ENCODE data around the gene CTNNB1.
A peak's percentile ranks its signal among the peaks of the same experiment; 100 is the strongest.

The CTNNB1 gene

GRCh38 chr3:41192885-41193284 is 6.4 kb upstream of the CTNNB1 start:
- no peak for DNase-seq (ENCODE audit: low spot score)

- no peak for DNase-seq (ENCODE audit: low spot score)
These were observed 5.3 kb upstream of the CTNNB1 start for GRCh38 chr3:41193794-41194539.

GRCh38 chr3:41194701-41195100 is 4.6 kb upstream of the CTNNB1 start:
- no peak for DNase-seq (ENCODE audit: low spot score)

- no peak for DNase-seq (ENCODE audit: low spot score)
These were observed 3.4 kb upstream of the CTNNB1 start for GRCh38 chr3:41195946-41196345.

- DNase-seq (ENCODE audit: low spot score), result no peak
These were observed 2.5 kb upstream of the CTNNB1 start for GRCh38 chr3:41196499-41197410.

- DNase-seq (ENCODE audit: low spot score), result no peak
These were observed 1.3 kb upstream of the CTNNB1 start for GRCh38 chr3:41198046-41198445.

- peak; percentile 42 for DNase-seq (ENCODE audit: low spot score)
These were observed 779 bp upstream of the CTNNB1 start for GRCh38 chr3:41198526-41198925.

- DNase-seq (ENCODE audit: low spot score), result peak; percentile 18
These were observed 762 bp downstream of the CTNNB1 start for GRCh38 chr3:41199866-41200668.

GRCh38 chr3:41200669-41201021 is 1.3 kb downstream of the CTNNB1 start:
- peak; percentile 20 for DNase-seq (ENCODE audit: low spot score)

GRCh38 chr3:41202075-41202833 is 2.9 kb downstream of the CTNNB1 start:
- no peak for DNase-seq (ENCODE audit: low spot score)

GRCh38 chr3:41202834-41203345 is 3.6 kb downstream of the CTNNB1 start:
- peak; percentile 59 for DNase-seq (ENCODE audit: low spot score)

- DNase-seq (ENCODE audit: low spot score), result no peak
These were observed 5.1 kb downstream of the CTNNB1 start for GRCh38 chr3:41204369-41204768.

- DNase-seq (ENCODE audit: low spot score), result no peak
These were observed 6.3 kb downstream of the CTNNB1 start for GRCh38 chr3:41205591-41205990.

- DNase-seq (ENCODE audit: low spot score), result no peak
These were observed 8.1 kb downstream of the CTNNB1 start for GRCh38 chr3:41207355-41207754.

GRCh38 chr3:41208507-41209220 is 9.4 kb downstream of the CTNNB1 start:
- DNase-seq (ENCODE audit: low spot score), result no peak

- DNase-seq (ENCODE audit: low spot score), result no peak
These were observed 10.3 kb downstream of the CTNNB1 start for GRCh38 chr3:41209646-41210045.

- DNase-seq (ENCODE audit: low spot score), result no peak
These were observed 11.7 kb downstream of the CTNNB1 start for GRCh38 chr3:41210966-41211365.

GRCh38 chr3:41212088-41212487 is 12.8 kb downstream of the CTNNB1 start:
- DNase-seq (ENCODE audit: low spot score), result no peak

- no peak for DNase-seq (ENCODE audit: low spot score)
These were observed 14.3 kb downstream of the CTNNB1 start for GRCh38 chr3:41213588-41213987.

- DNase-seq (ENCODE audit: low spot score), result no peak
These were observed 17.1 kb downstream of the CTNNB1 start for GRCh38 chr3:41216422-41216821.

Data from SK-N-DZ (cell line).